CD4-positive, alpha-beta T cell treated with Interleukin-17A for 4 hours (primary cell): ENCODE data around the gene KLK13.

Source experiments
- DNase-seq: peaks from one replicate; pipeline ENCODE4 v3.0.0-alpha.2; 2020; ENCODE audit warnings: mixed read lengths

Gene KLK13

GRCh38 chr19:51060336-51060735 is 4.6 kb downstream of the KLK13 start:
- no peak for DNase-seq

- DNase-seq = no peak
These were observed 5.2 kb downstream of the KLK13 start for GRCh38 chr19:51059715-51060114.

DNA sequence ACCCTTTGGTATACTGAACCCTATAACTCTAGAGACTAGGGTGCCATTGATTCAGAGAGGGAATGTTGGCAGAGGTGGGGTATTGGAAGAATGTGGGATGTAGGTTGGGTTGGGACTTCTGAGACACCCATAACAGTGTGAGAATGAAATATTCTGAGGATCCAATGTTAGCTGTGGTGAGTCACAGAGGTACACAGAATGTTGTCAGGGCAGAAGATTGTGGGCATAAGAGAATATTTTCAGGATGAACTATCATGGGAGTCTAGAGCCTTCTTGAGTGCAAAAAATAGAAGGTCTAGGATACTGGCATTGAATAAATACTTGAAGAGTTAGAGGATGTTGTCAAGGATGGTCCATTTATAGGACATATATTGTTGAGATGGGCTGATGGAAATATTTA is 9.0 kb downstream of the KLK13 start:
- DNase-seq = no peak

DNA sequence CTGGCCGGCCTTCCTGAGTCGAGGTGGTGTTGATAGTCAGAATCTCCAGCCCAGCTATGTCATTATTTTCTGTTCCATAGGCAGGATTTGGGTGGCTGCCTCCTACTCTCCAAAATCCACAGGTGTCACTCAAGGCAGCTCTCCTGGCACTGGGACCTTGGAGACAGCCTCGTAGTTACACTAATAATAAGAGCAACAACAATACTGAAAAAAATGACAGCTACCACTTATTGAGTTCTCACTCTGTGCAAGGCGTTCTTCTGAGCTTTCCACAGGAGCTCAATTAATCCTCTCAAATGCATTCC is 17.9 kb downstream of the KLK13 start:
- no peak for DNase-seq

DNA sequence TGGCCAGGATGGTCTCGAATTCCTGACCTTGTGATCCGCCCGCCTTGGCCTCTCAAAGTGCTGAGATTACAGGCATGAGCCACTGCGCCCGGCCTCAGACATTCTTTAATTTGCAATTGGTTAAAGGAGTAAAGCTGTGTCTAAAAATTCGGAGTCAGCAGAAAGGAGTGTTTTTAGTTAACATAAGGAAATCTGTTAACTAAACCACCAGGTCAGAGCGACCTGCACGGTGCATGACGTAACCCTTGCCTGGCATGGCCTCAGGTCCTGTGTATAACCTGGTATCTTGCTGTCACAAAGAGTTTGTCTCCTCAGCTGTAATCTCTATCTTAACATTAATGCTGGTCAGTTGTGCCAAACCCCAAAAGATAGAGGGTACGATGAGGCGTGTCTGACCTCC is 20.6 kb downstream of the KLK13 start:
- DNase-seq = no peak

DNA sequence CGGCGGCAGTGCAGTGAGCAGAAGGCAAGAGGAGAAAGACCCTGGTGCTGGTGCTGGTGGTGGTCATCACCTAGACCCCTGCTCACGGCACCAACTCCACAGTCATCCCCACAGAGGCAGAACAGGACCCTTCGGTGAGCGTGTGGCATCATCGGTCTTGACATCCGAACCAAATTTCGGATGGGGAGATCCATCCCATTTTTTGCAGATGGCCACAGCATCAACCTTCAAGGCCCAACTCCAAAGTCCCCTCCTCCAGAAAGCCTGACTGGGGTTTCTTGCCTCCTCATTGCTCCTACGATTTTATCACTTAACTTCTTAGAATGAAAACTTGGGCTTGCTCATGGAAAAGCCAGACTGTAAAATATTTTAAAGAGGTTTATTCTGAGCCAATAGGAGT is 21.4 kb downstream of the KLK13 start:
- no peak for DNase-seq

DNA sequence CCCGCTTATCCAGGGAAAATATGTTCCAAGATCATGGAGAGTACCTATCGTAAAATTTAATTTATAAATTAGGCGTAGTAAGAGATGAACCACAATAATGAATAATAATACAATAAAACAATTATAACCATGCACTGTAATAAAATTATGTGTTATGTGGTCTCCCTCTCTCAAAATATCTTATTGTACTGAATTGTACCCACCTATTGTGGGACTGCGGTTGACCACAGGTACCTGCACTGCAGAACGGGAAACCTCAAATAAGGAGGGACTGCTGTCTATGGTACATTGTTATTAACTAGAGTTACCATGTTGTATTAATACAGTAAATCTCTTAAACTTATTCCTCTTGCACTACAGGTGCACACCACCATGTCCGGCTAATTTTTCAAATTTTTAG is 24.7 kb downstream of the KLK13 start:
- DNase-seq = no peak

DNA sequence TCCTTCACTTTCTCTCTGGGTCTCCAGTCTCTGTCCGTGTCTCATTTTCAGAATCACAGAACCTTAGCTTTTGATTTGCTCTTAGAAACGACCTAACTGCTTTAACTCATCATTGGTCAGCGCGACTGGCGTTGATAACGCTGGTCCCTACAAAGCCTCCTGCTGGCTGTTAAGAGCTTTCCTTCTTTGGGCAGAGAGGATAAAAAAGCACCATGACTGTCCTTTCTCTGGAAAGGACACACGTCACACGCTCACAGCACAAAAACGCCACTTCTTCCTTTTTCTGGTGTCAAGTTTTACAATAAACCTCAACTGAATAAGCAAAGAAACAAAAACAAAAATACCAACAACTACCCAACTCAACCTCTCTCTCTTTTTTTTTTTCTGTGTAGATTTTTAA is 28.4 kb downstream of the KLK13 start:
- no peak for DNase-seq

DNA sequence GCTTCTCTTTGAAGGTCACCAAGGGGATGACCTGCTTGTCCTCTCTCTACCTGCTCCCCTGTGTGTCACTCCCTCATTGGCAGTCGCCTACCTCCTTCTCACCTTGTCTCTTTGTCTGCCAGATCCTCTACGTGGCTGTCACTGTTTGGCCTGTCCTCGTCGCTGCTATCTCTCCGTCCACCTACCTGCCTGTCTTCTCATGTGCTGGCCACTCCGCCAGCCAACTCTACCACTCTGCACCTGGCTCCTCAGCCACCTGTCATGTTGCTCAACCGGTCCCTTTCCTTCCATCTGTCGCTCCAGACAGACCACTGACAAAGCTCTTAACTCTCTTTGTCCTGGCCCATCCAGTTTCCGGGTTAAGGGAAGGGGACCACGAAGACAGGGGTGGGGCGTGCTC is 30.2 kb downstream of the KLK13 start, which contains the start of gene KLK12:
Gene KLK12 (minus strand): TSS at position 299 of the 400 bp plus-strand sequence. CDS start 381 bp downstream, outside the sequence.
- no peak for DNase-seq

DNA sequence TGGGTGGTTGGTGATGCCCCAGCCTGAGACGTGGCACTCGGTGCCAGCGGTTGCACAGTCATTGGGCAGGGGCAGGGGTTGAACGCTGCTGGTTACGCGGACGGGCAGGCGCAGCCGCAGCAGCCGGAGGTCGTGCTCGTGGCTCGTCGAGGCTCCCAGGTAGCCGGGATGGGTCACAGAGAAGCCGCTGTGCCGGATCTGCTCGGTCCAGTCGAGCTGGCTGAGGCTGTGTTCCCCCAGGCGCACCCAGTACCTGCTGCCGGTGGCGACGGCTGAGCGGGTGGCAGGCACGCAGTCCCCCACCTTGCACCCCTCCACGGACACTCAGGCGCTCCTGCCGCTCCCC is 33.0 kb downstream of the KLK13 start:
- no peak for DNase-seq

DNA sequence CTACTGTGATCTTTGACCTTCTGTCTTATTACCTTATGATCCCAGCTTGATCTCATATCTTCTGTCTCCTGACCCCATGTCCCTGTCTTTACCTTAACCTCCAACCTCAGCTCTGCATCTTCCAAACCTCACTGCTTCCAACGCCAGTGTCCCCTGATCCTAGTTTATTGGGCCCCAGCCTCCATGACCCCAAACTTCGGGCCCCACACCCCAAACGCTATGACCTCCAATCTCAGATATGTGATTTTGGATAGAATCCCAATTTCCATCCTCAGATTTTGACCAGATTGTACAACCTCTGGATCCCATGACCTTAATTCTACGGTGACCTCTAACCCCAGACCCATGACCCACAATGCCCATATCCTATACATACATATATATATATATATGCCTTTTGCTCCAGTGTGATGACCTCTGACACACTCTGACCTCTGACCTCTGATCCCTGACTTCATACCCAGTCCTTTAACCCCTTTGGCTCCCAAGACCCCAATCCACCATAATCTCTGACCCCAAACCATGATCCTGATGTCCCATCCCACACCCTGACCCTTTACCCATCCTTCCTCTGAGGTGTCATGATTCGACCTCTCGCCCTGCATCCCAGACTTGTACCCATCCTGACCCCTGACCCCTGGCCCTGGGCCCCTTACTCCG is 33.5 kb downstream of the KLK13 start:
- DNase-seq = no peak

DNA sequence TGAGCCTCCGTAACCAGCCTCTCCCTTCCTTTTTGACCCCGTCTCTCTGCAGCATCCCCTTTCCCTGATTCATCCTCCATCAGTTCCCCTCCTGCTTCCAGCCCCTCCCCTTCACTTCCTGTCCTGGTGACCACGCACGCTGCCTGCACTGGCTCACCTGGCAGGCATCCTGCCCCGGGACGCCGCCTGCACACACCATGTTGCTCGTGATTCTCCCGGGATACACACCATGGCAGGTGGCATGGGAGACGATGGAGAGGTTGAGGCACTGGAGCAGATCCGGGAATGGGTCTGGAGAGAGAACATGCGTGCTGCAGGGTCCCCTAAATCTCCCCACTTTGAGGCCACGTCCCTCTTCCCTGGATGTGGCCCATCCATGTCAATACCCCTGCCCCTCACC is 34.3 kb downstream of the KLK13 start:
- no peak for DNase-seq

DNA sequence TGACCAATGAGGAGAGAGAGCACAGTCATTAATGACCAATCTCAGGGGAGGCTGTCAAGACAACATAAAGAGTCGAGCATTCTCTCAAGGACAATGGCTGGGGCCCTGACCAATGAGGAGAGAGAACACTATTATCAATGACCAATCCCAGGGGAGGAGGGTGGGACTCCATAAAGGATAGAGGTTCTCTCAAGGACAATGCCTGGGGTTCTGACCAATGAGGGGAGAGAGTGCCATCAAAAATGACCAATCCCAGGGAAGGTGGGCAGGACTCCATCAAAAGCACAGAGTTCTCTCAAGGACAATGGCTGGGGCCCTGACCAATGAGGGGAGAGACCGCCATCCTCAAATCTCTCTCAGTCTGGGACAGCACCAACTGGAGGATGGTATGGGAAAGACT is 35.2 kb downstream of the KLK13 start:
- DNase-seq = no peak

DNA sequence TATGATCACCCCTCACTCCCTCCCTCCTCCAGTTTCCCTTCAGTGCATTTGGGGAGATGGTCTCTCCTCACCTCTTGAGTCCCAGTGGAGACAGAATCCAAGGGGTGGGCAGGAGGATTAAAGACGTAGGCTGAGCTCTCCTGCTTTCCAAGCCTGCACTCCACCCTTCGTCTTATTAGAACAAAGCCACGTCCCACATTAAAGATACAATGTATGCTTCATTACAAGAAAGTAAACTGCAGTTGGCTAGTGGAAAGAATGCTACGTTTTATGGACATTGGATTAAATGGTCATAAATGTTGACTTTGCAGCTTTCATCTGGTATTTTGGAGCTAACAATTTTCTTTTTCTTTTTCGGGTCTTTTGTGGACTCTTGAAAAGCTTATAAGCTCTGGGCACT is 37.0 kb downstream of the KLK13 start:
- no peak for DNase-seq

GRCh38 chr19:51027126-51027806 is 37.6 kb downstream of the KLK13 start:
- no peak for DNase-seq

GRCh38 chr19:51026554-51026831 is 38.4 kb downstream of the KLK13 start, which contains the start of gene KLK11:
TSS of gene KLK11 (minus strand) at chr19:51026616. CDS start at chr19:51025631, 985 bp downstream.
- DNase-seq = no peak

GRCh38 chr19:51025809-51026553 is 38.9 kb downstream of the KLK13 start:
- DNase-seq = no peak

GRCh38 chr19:51025401-51025800 is 39.5 kb downstream of the KLK13 start:
- no peak for DNase-seq

GRCh38 chr19:51024924-51025323 is 40.0 kb downstream of the KLK13 start:
- no peak for DNase-seq

- no peak for DNase-seq
These were observed 40.9 kb downstream of the KLK13 start for GRCh38 chr19:51023946-51024345.

GRCh38 chr19:51022526-51022925 is 42.4 kb downstream of the KLK13 start:
- DNase-seq = no peak

DNA sequence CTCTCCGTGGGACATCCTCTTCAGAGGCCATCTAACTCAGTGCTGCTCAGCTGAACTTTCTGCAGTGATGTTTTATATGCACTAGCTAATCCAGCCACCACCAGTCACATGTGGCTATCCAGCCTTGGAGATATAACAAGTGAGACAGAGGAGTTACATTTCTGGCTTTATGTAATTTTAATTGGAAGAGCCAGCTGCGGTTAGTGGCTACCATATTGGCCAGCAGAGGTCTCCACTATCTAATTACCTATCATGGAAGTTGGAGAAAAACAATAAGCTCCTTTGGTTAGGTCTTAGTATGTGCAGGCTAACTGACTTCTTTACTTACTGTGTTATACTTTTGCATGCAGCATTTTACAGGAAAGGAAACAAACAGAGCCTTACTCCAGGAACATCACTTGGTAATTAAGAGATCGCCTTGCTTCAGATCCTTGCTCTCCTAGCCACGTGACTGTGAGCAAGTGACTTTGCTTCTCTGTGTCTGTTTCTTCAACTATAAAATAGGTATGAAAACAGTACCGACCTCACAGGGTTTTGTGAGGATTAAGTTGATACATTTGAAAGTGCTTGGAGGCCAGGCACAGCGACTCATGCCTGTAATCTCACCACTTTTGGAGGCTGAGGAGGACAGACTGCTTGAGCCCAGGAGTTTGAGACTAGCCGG is 43.8 kb downstream of the KLK13 start:
- DNase-seq = peak; percentile 25

GRCh38 chr19:51019544-51019925 is 45.4 kb downstream of the KLK13 start, which contains the start of gene KLK10:
TSS of gene KLK10 (minus strand) at chr19:51019709. CDS start at chr19:51019130, 579 bp downstream.
- DNase-seq = no peak
